D721Med (cell line): ENCODE data around the gene EFCC1.

Experiments used
- DNase-seq: peaks from one replicate; pipeline ENCODE4 v3.0.0; 2011; ENCODE audit warnings: low spot score; ENCODE audit not compliant: insufficient read length
- FAIRE-seq: peaks from 2 replicates; lab custom pipeline; 2011; peaks lifted over from hg19 to GRCh38; lab: Jason Lieb, UNC
- TF ChIP-seq, protein P1 (sequence below): IDR thresholded peaks from 2 replicates; pipeline ENCODE4 v1.5.1; 2012; ENCODE audit warnings: mild to moderate bottlenecking, control low read depth; ENCODE audit not compliant: insufficient read depth; ENCODE audit errors: missing control alignments

EFCC1 gene

GRCh38 chr3:128987302-128988100, 13.6 kb upstream of the EFCC1 start:
- TF ChIP-seq, protein P1, sequence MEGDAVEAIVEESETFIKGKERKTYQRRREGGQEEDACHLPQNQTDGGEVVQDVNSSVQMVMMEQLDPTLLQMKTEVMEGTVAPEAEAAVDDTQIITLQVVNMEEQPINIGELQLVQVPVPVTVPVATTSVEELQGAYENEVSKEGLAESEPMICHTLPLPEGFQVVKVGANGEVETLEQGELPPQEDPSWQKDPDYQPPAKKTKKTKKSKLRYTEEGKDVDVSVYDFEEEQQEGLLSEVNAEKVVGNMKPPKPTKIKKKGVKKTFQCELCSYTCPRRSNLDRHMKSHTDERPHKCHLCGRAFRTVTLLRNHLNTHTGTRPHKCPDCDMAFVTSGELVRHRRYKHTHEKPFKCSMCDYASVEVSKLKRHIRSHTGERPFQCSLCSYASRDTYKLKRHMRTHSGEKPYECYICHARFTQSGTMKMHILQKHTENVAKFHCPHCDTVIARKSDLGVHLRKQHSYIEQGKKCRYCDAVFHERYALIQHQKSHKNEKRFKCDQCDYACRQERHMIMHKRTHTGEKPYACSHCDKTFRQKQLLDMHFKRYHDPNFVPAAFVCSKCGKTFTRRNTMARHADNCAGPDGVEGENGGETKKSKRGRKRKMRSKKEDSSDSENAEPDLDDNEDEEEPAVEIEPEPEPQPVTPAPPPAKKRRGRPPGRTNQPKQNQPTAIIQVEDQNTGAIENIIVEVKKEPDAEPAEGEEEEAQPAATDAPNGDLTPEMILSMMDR: no peak
- FAIRE-seq (no peak), DNase-seq (no peak)

- FAIRE-seq: no peak
- TF ChIP-seq, protein P1: no peak
- DNase-seq: no peak
Observed at GRCh38 chr3:128988286-128988685, 12.8 kb upstream of the EFCC1 start.

DNA sequence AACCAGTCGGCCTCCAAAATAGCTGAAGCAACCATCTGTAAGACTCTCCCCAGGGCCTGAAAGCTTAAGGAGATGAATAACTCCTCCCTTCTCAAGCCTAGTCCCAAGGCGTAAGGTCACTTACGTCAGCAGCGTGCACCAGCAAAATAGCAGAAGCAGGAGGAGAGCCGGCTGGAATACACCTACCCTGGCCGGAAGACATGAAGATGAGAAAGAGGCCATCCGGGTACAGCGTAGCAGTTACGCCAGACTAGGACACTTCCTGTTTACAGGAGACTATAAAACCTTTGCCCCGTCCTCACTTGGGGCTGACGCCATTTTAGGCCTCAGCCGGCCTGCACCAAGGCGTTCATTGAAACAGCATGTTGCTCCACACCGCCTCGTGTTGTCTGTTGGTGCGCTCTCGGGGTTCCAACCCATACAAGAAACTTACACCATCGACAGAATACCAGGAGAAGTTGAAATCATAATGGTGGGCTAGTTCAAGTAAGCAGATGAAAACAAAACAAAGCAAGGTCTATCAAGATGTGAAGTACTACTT, 9.7 kb upstream of the EFCC1 start:
- FAIRE-seq (no peak), DNase-seq (no peak)
- TF ChIP-seq, protein P1: no peak

DNA sequence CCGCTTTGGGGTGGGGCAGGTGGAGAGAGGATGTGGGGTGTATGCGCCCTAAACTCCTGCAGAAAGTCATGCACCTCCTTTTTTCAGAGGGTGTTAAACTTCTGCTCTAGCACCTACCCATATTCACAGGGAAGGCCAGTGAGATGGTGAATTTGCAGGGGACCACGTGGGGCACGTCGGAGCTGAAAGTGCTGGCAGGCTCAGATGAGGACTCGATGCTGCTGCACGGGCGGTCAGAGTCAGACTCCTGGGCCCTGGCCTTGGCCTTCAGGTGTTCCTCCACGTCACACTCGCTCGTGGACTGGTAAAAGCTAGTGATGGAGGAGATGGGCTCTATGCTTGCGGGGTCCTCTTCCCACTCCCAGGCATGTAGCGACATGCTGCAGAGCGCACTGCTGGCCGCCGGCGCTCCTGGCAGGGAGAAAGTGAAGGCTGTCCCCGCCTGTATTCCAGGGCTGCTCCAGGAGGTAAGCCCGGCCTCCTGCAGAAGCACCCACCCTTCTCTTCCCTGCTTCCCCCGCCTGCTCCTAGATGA, 8.1 kb upstream of the EFCC1 start:
- FAIRE-seq (no peak), DNase-seq (no peak)
- TF ChIP-seq, protein P1: no peak

GRCh38 chr3:128993461-128994172, 7.5 kb upstream of the EFCC1 start, which contains the start of gene CFAP92:
CFAP92 (minus strand) TSS chr3:128994076; CDS start chr3:128993304, 772 bp downstream.
- DNase-seq: peak; percentile 88
- FAIRE-seq: no peak
- TF ChIP-seq, protein P1: no peak

DNA sequence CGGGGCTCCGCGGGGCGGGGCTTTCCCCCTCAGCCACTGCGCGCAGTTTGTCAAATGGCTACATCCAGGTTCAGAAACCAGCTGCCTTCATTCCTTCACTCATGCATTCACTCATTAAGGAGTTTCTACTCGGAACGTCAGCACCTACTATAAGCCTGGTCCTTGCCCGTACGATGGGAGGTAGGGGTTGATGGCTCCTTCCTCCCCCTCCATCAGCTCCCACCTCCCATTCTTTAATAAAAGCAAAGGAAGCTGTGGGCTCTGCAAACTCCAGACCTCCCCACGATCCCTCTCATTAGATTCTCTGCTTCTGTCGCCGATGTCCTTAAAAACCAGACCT, 7.0 kb upstream of the EFCC1 start:
- FAIRE-seq (no peak), DNase-seq (no peak)
- TF ChIP-seq, protein P1: no peak
